H1 (cell line): Measurements from ENCODE around the gene CEP85L. TPM values are rescaled to one million over a fixed set of nuclear protein-coding genes. Genes with fewer than 3 reads are reported as not detected.

Experiments used
- CTCF ChIA-PET: fragments of 300-600 bp; sonication (Branson Sonifier 250); formaldehyde crosslinking; loops from one replicate; lab custom pipeline; 2021; ENCODE audit not compliant: partially characterized antibody; lab: Charles Lee
- POLR2A ChIA-PET: fragments of 300-600 bp; sonication (Branson Sonifier 250); formaldehyde crosslinking; loops from one replicate; lab custom pipeline; 2021; ENCODE audit warnings: inconsistent platforms; ENCODE audit not compliant: partially characterized antibody; lab: Charles Lee
- DNase-seq, 2 experiments: peaks; one replicate each; pipeline versions ENCODE4 v3.0.0 to v3.0.0-alpha.2; 2010 to 2022; ENCODE audit warnings: low spot score in 2 of 2, low read depth in 1 of 2, mixed read lengths in 1 of 2
- FAIRE-seq: peaks from 2 replicates; lab custom pipeline; 2011; peaks lifted over from hg19 to GRCh38; lab: Jason Lieb, UNC
- H2AFZ ChIP-seq: 2 replicates; pipeline ENCODE4 v1.8.1; 2012; ENCODE audit warnings: low read length, inconsistent platforms
- H2AK5ac ChIP-seq: 2 replicates; pipeline ENCODE4 v1.6.1; 2013; ENCODE audit warnings: low read depth, low read length
- H2BK120ac ChIP-seq: replicated peaks from 2 replicates; pipeline ENCODE3; 2013; ENCODE audit warnings: low read depth, low read length, inconsistent platforms
- H2BK12ac ChIP-seq: 2 replicates; pipeline ENCODE4 v1.6.1; 2013; ENCODE audit warnings: low read depth, low read length
- H2BK15ac ChIP-seq: 2 replicates; pipeline ENCODE4 v1.6.1; 2013; ENCODE audit warnings: low read length
- H2BK20ac ChIP-seq: 2 replicates; pipeline ENCODE4 v1.6.1; 2013; ENCODE audit warnings: low read length
- H2BK5ac ChIP-seq: 2 replicates; pipeline ENCODE4 v1.6.1; 2013; ENCODE audit warnings: low read depth, low read length
- H3K14ac ChIP-seq: 2 replicates; pipeline ENCODE4 v1.6.1; 2013; ENCODE audit warnings: inconsistent platforms; ENCODE audit not compliant: insufficient read length
- H3K18ac ChIP-seq: 2 replicates; pipeline ENCODE4 v1.6.1; 2013; ENCODE audit warnings: low read length; ENCODE audit errors: extremely low read depth
- H3K23ac ChIP-seq: 2 replicates; pipeline ENCODE4 v1.6.1; 2013; ENCODE audit warnings: inconsistent platforms; ENCODE audit not compliant: insufficient read length
- H3K23me2 ChIP-seq: 2 replicates; pipeline ENCODE4 v1.6.1; 2013; ENCODE audit warnings: low read depth, low read length
- H3K27ac ChIP-seq: 2 replicates; pipeline ENCODE4 v1.6.1; 2011; ENCODE audit warnings: low read depth, low read length, inconsistent platforms
- H3K27me3 ChIP-seq, 4 experiments: replicated peaks in 1 of 4; 1 replicate in 1 of 4; 2 replicates in 3 of 4; pipeline versions ENCODE4 v1.6.1 to v1.8.1; 2011 to 2013; ENCODE audit warnings: low read length in 3 of 4, mild to moderate bottlenecking in 3 of 4, inconsistent platforms in 2 of 4, mixed read lengths in 2 of 4, moderate library complexity in 1 of 4; ENCODE audit not compliant: control insufficient read depth in 3 of 4, insufficient read depth in 3 of 4; ENCODE audit errors: extremely low read depth in 1 of 4
- H3K36me3 ChIP-seq, 4 experiments: 2 replicates each; pipeline versions ENCODE4 v1.6.1 to v1.8.1; 2011 to 2013; ENCODE audit warnings: mild to moderate bottlenecking in 4 of 4, low read length in 3 of 4, moderate library complexity in 2 of 4, control low read depth in 1 of 4, inconsistent platforms in 1 of 4; ENCODE audit not compliant: insufficient read depth in 4 of 4, control insufficient read depth in 2 of 4
- H3K4ac ChIP-seq: replicated peaks from 2 replicates; pipeline ENCODE3; 2013; ENCODE audit warnings: low read length, low read depth, mixed read lengths, inconsistent platforms; ENCODE audit not compliant: insufficient read length
- H3K4me1 ChIP-seq, 4 experiments: replicated peaks in 1 of 4; 1 replicate in 1 of 4; 2 replicates in 3 of 4; pipeline versions ENCODE4 v1.6.1 to v1.8.1; 2011 to 2013; ENCODE audit warnings: low read length in 3 of 4, inconsistent platforms in 2 of 4, mixed read lengths in 1 of 4; ENCODE audit not compliant: insufficient read depth in 4 of 4, control insufficient read depth in 3 of 4
- H3K4me2 ChIP-seq, 2 experiments: 2 replicates each; pipeline versions ENCODE4 v1.6.1 to v1.8.1; 2011 to 2013; ENCODE audit warnings: low read depth in 2 of 2, low read length in 2 of 2, control low read depth in 1 of 2, inconsistent platforms in 1 of 2, mild to moderate bottlenecking in 1 of 2; ENCODE audit not compliant: insufficient read depth in 1 of 2
- H3K4me3 ChIP-seq, 4 experiments: fragments of 200-600, 300-600 bp in 1 of 4; sonication (generic), shearing (Covaris generic), sonication (Bioruptor Twin) in 1 of 4; 2 replicates each; pipeline versions ENCODE4 v1.5.1 to v1.8.1; 2011 to 2016; ENCODE audit warnings: low read length in 4 of 4, low read depth in 3 of 4, control low read depth in 2 of 4, inconsistent platforms in 2 of 4, mild to moderate bottlenecking in 2 of 4, mixed read lengths in 1 of 4, moderate library complexity in 1 of 4; ENCODE audit not compliant: insufficient read depth in 2 of 4; ENCODE audit errors: extremely low read depth in 1 of 4
- H3K56ac ChIP-seq: replicated peaks from 2 replicates; pipeline ENCODE3; 2013; ENCODE audit warnings: low read depth, mild to moderate bottlenecking, mixed read lengths, low read length, inconsistent platforms; ENCODE audit not compliant: insufficient read length
- H3K79me1 ChIP-seq: 2 replicates; pipeline ENCODE4 v1.6.1; 2013; ENCODE audit warnings: low read depth, low read length, control low read depth
- H3K79me2 ChIP-seq, 2 experiments: 2 replicates each; pipeline versions ENCODE4 v1.6.1 to v1.8.1; 2012 to 2013; ENCODE audit warnings: low read length in 2 of 2, mild to moderate bottlenecking in 2 of 2, inconsistent platforms in 1 of 2; ENCODE audit not compliant: insufficient read depth in 2 of 2, control insufficient read depth in 1 of 2
- H3K9ac ChIP-seq, 4 experiments: replicated peaks in 1 of 4; 1 replicate in 1 of 4; 2 replicates in 3 of 4; pipeline versions ENCODE4 v1.6.1 to v1.8.1; 2011 to 2013; ENCODE audit warnings: low read depth in 3 of 4, low read length in 3 of 4, control low read depth in 2 of 4, mild to moderate bottlenecking in 2 of 4, moderate library complexity in 2 of 4, inconsistent platforms in 1 of 4; ENCODE audit errors: extremely low read depth in 1 of 4
- H3K9me3 ChIP-seq, 2 experiments: 2 replicates each; pipeline versions ENCODE4 v1.6.1 to v1.8.1; 2012 to 2013; ENCODE audit warnings: mild to moderate bottlenecking in 2 of 2, moderate library complexity in 2 of 2, control low read depth in 1 of 2, inconsistent platforms in 1 of 2, low read depth in 1 of 2, low read length in 1 of 2, mixed read lengths in 1 of 2; ENCODE audit not compliant: insufficient read depth in 2 of 2
- H4K20me1 ChIP-seq, 2 experiments: replicated peaks in 1 of 2; 2 replicates each; pipeline versions ENCODE3 to v1.8.1; 2011 to 2013; ENCODE audit warnings: inconsistent platforms in 2 of 2, low read length in 2 of 2, mild to moderate bottlenecking in 1 of 2; ENCODE audit not compliant: insufficient read depth in 2 of 2, control insufficient read depth in 1 of 2
- H4K5ac ChIP-seq: 2 replicates; pipeline ENCODE4 v1.6.1; 2013; ENCODE audit warnings: low read length, low read depth, mixed read lengths, inconsistent platforms; ENCODE audit not compliant: insufficient read length
- H4K8ac ChIP-seq: 2 replicates; pipeline ENCODE4 v1.8.0; 2013; ENCODE audit warnings: mild to moderate bottlenecking, moderate library complexity, low read length, inconsistent platforms; ENCODE audit not compliant: insufficient read depth; ENCODE audit errors: extremely low read depth
- H4K91ac ChIP-seq: replicated peaks from 2 replicates; pipeline ENCODE3; 2013; ENCODE audit warnings: low read length, mixed read lengths, inconsistent platforms; ENCODE audit not compliant: insufficient read length
- BRCA1 ChIP-seq: IDR thresholded peaks from 2 replicates; pipeline ENCODE4 v1.6.1; 2012; ENCODE audit warnings: low read depth, low read length, improper control_type of control experiment
- E2F6 ChIP-seq: IDR thresholded peaks from 2 replicates; pipeline ENCODE4 v1.6.1; 2012; ENCODE audit warnings: inconsistent platforms
- EZH2 ChIP-seq: fragments of 200-600 bp; sonication (generic); IDR thresholded peaks from 2 replicates; pipeline ENCODE4 v1.7.1; 2012; ENCODE audit warnings: low read depth, mild to moderate bottlenecking, moderate library complexity, low read length, inconsistent platforms; ENCODE audit not compliant: severe bottlenecking
- POLR2A ChIP-seq, 2 experiments: IDR thresholded peaks; 1 replicate in 1 of 2; 2 replicates in 1 of 2; pipeline ENCODE4 v1.6.1; 2011; ENCODE audit warnings: low read depth in 2 of 2, low read length in 2 of 2, mild to moderate bottlenecking in 2 of 2; ENCODE audit errors: control extremely low read depth in 1 of 2
- SAP30 ChIP-seq: fragments of 300-600 bp; sonication (generic); IDR thresholded peaks from 2 replicates; pipeline ENCODE4 v1.7.1; 2012; ENCODE audit warnings: low read length, moderate library complexity, mild to moderate bottlenecking, inconsistent platforms; ENCODE audit not compliant: insufficient read depth, insufficient replicate concordance
- TAF7 ChIP-seq: optimal IDR thresholded peaks from 2 replicates; pipeline ENCODE3; 2011; ENCODE audit warnings: low read depth, mild to moderate bottlenecking, inconsistent platforms, low read length, moderate library complexity, borderline replicate concordance
- TBP ChIP-seq: IDR thresholded peaks from 2 replicates; pipeline ENCODE4 v1.6.1; 2011; ENCODE audit warnings: low read depth, low read length, improper control_type of control experiment
- ZNF274 ChIP-seq: IDR thresholded peaks from 2 replicates; pipeline ENCODE4 v1.7.0; 2012; ENCODE audit warnings: low read length, borderline replicate concordance; ENCODE audit errors: extremely low read depth
- WGBS, 2 experiments: shearing (Covaris generic) in 1 of 2; methylation state at CpG; one replicate each; pipeline versions ENCODE4 v1.1.6 to v1.1.7; 2013 to 2015; ENCODE audit warnings: low lambda C conversion rate in 2 of 2, mixed read lengths in 2 of 2, inconsistent platforms in 1 of 2, low coverage in 1 of 2, missing lambda C conversion rate in 1 of 2; ENCODE audit not compliant: insufficient replicate concordance in 2 of 2, insufficient coverage in 1 of 2, insufficient read length in 1 of 2; ENCODE audit errors: extremely low coverage in 1 of 2, missing lambda C conversion rate in 1 of 2; 5-methylcytosine and 5-hydroxymethylcytosine counted together
- long read RNA-seq, 2 experiments: library from RNA in 1 of 2; library from capped mRNA in 1 of 2; stranded (forward); transcript quantifications; one replicate each; pipeline ENCODE4 v2.0.0, GENCODE V29; 2021; ENCODE audit warnings: inconsistent platforms in 1 of 2
- polyA minus RNA-seq, 3 experiments: library from RNA; depleted of rRNA, polyadenylated mRNA; stranded (reverse); fragments of >200 nt; gene quantifications; 1 replicate in 2 of 3; 2 replicates in 1 of 3; pipeline ENCODE4 v1.2.3, GENCODE V29; 2011
- polyA plus RNA-seq, 7 experiments: library from polyadenylated mRNA; depleted of rRNA in 3 of 7; stranded (reverse) in 5 of 7; unstranded in 2 of 7; fragments of >200 nt in 5 of 7; fragments of 200-250 nt in 2 of 7; gene quantifications; 1 replicate in 5 of 7; 2 replicates in 1 of 7; 4 replicates in 1 of 7; pipeline versions ENCODE4 v1.2.1 to v1.2.3, GENCODE V29; 2011 to 2013; ENCODE audit warnings: missing spikeins in 2 of 7, mixed read lengths in 2 of 7
- total RNA-seq: library from RNA; stranded (reverse); fragmentation: NEBNext Ultra II Directional; extraction: Animal tissue kit (Norgen Biotek cat#: 25700); gene quantifications from 2 replicates; pipeline ENCODE4 v1.2.1, GENCODE V29; 2021

CEP85L gene
- total RNA-seq (25.7 and 27.6 TPM in 2 replicates), polyA plus RNA-seq (2011; rRNA removed) (3.2 and 3.8 TPM in 2 replicates), polyA minus RNA-seq (2011; rRNA and poly(A)+ RNA removed) (65.6 and 86.8 TPM in 2 replicates)
- polyA plus RNA-seq (2011; cell fraction: cytosol; rRNA removed) = 5.6 TPM
- polyA plus RNA-seq (2011; cell fraction: nucleus; rRNA removed) = 5.4 TPM
- 7.6 to 15.2 TPM (median 10.4 TPM) in 4 replicates for polyA plus RNA-seq (2012, experiment 1 of 2)
- 0.59 TPM for polyA plus RNA-seq (2012, experiment 2 of 2)
- 4.2 TPM for polyA plus RNA-seq (2013, experiment 1 of 2)
- 3.8 TPM for polyA plus RNA-seq (2013, experiment 2 of 2)
- 26.3 TPM for polyA minus RNA-seq (2011; cell fraction: cytosol; rRNA and poly(A)+ RNA removed)
- polyA minus RNA-seq (2011; cell fraction: nucleus; rRNA and poly(A)+ RNA removed) = 154 TPM
- long read RNA-seq, experiment 1, partial matches to known transcripts = 1 of 10 reads
- long read RNA-seq, experiment 1, other reads (novel, unspliced or antisense) = 8 of 10 reads
- long read RNA-seq, experiment 2, partial matches to known transcripts = 2 of 11 reads
- long read RNA-seq, experiment 2, other reads (novel, unspliced or antisense) = 9 of 11 reads

DNA sequence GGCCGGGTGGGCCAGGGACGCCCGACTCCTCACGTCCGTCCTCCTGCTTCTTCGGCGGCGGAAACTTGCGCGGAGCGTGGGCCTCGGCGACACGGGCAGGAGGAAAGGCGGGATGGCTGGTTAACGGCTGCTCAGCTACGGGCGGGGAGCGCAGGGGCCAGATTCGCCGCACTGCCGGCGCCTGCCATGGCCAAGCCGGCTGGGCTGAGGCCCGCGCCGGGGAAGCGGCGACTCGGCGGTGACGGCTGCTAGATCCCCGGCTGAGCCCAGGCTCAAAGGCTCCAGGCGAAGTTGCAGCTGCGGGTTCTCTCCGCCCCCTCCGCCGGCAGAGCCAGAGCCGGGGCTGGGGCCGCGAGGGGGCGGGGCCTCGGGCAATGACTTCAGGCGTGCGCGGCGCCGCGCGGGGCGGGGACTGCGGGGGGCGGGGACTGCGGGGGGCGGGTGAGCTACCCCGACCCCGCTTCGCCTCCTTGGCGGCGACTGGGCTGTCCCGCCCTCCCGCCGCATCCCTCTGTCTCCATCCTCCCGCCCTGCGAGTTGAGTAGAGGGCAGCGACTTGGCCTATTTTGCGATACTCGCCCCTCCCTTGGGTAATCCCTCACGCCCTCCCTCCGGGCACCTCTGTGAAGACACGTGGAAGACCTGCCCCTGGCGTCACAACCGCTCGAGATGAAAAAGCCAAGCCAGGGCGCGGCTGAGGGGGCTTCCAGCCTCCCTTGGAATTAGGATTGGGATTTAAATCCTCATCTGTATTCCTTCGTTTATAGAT lies at the start of gene CEP85L:
Gene CEP85L (minus strand): TSS at position 310 of the 769 bp plus-strand sequence. CDS start 322 bp downstream, outside the sequence.
- Histone ChIP-seq H4K8ac (peak within 1 kb of the TSS; percentile 85; the same call in 1 of the 2 replicates), H2BK5ac (peak within 1 kb of the TSS; percentile 64; the same call in 1 of the 2 replicates), H3K23ac (no peak within 1 kb of the TSS), H3K79me2 (peaks cover 0 to 12% of the 10 kb centered on the region in 2 experiments; a peak in 2 of 4 replicates), H3K4me2 (peak within 1 kb of the TSS; percentile 83 to 89), H3K4me3 (peak within 1 kb of the TSS; percentile 70 to 88 (median 76)), H3K27me3 (no peaks in the 10 kb centered on the region), H2BK12ac (peak within 1 kb of the TSS; percentile 41), H3K4ac (no peak within 1 kb of the TSS), H3K14ac (no peak within 1 kb of the TSS), H3K23me2 (peaks cover 5% of the 10 kb centered on the region; the same call in 1 of the 2 replicates), H3K9ac (peak within 1 kb of the TSS; percentile 58 to 78 (median 68); a peak in 6 of 7 replicates), H3K56ac (peak within 1 kb of the TSS; percentile 69), H2BK120ac (peak within 1 kb of the TSS; percentile 43), H3K9me3 (no peaks in the 10 kb centered on the region), H3K36me3 (no peaks in the 10 kb centered on the region), H4K91ac (peak within 1 kb of the TSS; percentile 13), H4K20me1 (no peaks in the 10 kb centered on the region), H3K18ac (peak within 1 kb of the TSS; percentile 79), H3K79me1 (no peaks in the 10 kb centered on the region), H2AFZ (peak within 1 kb of the TSS; percentile 92), H2BK15ac (no peak within 1 kb of the TSS), H2BK20ac (no peak within 1 kb of the TSS), H3K27ac (peak within 1 kb of the TSS; percentile 46; the same call in 1 of the 2 replicates), H2AK5ac (no peak within 1 kb of the TSS), H3K4me1 (peaks cover 2 to 5% (median 4%) of the 10 kb centered on the region in 4 experiments; a peak in 5 of 7 replicates), H4K5ac (peak within 1 kb of the TSS; percentile 65)
- DNase-seq (peak; percentile 84 to 87), FAIRE-seq (no peak)
- CTCF ChIA-PET = interaction anchor here (1.0 kb wide), 1 partner anchor 17 kb away, joined by 3 read pairs; no protein-coding TSS in a partner anchor
- WGBS, 2 experiments = 2% methylated on average over 31 of the region's 77 CpGs; no CpG with 5 or more reads in 1 of the 2 experiments
- POLR2A ChIA-PET = interaction anchor here (0.8 to 1.1 kb wide), 3 partner anchors 8 to 242 kb away, joined by 3 to 5 read pairs (median 3); partner anchors contain the start of gene ASF1A
- TF ChIP-seq BRCA1 (no peak), SAP30 (no peak), TBP (peak; percentile 52), E2F6 (peak; percentile 77), POLR2A (IDR thresholded peaks at IDR 0.05; ENCODE audit: control extremely low read depth in 1 of 2, low read depth in 2 of 2, low read length in 2 of 2) (peak in 1 of 2 experiments; percentile 57; a peak in 2 of 3 replicates), TAF7 (peak; percentile 21), EZH2 (no peak), ZNF274 (no peak)
